SIG-M5 (cell line): ENCODE data around the gene UQCC2.

Experiments used
- DNase-seq: peaks from one replicate; lab custom pipeline; 2025; lab: John Stamatoyannopoulos, UW

Gene UQCC2

DNA sequence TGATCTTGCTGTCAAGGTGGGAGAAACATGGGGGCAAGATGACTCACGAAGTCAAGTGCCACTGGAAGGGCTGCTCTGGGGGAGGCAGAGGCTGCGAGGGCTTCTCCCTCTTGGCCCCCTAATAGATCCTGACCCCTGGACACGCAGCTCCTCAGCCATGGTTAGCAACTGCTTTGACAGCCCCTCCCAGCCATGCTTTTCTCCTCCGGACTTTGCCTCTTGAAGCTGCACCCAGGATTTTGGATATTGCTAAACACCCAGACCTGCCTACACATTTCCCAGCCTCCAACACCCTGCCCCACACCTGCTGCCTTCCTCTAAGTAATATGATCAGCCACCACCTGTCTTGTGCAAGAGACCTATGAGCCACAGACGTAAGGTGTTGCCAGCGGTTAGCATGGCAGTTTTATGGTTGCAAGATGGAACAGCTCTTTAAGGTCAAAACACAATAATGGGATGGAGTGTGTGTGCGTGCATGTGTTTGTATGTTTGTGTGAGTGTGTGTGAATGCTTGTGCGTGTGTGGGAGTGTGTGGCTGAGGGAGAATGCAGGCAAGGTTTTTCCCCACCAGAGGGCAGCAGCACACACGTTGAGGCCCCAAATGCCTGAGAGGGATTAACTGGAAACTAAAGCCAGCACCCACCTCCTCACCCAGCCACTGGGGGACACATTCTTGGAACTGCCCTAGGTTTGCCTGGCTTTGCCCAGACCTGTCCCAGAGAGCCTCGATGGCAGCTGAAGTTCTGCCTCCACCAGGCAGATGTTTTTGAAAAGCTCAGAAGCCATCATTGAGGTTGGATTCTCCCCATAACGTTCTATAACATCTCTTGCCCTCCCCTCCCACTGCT, 32.7 kb upstream of the UQCC2 start:
- no peak for DNase-seq

DNA sequence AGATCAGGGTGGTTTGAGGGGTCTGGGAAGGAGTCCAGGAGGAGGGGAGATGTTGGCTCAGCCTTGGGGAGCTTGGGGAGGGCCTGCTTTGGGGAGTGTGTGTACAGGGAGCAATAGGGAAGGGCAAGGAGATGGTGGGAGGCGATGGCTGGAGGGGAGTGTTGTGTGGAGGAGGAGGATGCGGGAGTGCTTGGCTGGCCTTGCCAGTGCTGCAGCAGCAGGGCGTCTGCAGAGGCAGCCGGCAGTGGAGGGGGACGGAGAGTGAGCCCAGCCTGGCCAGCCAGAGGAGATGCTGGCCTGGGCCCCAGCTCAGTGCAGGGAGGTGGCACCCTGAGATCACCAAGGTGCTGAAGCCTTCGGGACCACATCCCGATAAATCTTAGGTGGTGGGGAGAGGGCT, 31.3 kb upstream of the UQCC2 start:
- no peak for DNase-seq

DNA sequence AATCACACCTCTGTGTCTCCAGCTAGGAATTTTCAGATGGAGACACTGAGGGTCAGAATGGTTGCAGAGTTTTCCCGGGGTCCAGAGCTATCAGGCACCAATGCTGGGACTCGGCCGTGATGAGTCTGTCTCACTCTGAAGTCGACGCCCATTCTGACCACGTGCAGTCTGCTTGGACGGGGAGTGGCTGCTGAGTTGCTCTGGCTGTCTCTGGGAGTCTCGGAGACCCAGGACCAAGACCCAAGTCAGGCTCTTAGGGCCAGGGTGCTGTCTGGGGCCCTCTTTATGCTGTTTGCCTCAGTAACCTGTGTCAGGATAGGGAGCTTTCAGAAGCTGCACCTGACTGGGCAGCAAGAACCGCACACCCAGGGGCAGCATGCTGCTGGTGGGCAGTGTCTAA, 30.6 kb upstream of the UQCC2 start:
- no peak for DNase-seq

DNA sequence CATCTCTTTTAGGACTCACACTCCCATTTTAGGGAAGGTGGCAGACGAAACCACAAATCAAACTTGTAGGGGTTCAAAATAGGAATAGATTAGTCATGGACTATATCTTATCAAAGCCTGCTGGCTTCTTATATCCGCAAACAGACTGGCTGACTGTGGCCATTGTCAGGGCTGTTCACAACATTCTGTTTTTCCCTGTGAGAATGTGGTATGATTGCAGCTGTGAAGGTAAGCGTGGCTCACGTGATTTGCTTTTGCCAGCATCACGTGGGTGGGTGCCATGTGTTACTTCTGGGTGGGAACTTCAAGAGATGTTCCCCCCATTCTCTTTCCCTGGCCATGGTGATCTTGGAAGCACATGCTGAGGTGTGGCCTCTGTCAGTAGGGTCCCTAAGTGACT, 29.3 kb upstream of the UQCC2 start:
- no peak for DNase-seq

DNA sequence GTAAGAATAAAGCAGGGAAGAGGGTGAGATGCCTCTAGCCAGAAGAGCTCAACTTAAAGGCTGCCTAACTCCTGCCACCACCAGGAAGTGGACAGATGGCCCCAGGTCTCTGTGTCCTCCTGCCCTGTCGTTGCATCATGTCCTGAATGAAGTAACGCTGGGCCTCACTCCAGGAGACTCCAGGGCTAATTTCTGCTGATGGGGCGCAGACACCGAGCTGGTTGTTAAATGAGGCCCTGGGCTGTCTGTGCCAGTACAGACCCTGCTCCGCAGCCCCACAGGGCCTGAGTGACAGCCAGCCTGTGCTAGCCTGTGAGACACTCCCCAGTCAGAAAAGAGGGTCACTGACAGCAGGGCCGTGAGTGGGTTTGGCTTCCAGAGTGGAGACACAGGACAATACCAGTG, 28.7 kb upstream of the UQCC2 start:
- no peak for DNase-seq

DNA sequence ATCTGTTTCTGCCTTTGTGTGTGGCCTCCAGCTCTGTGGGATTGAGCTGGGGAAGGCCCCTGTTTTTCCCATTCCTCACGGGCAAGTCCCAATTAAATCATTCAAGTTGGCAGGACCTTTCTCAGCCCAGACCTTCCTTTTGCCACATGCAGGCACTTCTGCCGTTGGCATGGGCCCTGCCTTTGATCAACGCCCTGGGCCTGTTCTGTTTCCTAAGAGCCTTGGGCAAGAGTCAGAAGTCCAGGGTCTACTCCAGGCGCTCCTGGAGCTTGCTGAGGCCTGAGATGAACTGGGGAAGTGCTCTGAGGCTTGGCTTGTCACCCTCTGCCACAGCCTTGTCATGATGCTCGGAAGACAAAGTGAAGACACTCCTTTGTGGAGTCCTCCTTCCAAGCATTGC, 28.1 kb upstream of the UQCC2 start:
- DNase-seq: no peak

DNA sequence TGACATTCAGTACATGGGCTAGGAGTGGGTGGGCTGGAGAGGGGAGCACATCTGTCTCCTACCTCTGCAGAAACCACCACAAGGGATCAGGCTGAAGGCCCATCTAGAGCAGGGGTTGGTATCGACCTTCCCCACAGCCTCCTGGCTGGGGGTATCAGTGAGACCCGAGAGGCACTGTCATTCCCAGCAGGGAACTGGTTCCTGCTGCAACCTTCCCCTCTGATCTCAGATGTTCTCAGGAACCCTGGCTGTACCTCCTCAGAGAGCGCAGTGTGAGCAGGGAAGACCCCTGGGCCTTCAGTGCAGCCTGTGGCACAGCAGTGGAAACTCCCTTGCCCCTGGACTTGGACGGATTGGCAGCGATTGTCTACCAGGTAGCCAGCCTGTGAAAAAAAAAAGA, 27.4 kb upstream of the UQCC2 start:
- DNase-seq: no peak

DNA sequence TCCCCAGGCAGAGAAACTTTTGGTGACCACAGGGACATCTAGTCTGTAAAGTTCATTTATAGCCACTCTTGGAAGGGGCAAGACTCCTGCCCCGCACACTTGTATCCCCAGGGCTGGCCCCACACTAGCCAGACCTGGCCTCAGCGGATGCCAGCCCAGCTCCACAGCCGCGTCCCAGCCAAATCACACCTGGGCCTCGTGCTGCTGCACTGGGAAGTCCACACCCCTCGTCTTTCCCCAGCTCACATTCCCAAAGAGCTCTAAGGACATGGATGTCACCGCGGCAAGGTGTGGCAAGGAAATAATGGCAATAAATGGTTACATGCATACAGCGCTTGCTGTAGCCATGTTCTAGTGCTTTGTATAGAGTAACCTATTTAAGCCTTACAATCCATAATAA, 26.7 kb upstream of the UQCC2 start:
- no peak for DNase-seq

DNA sequence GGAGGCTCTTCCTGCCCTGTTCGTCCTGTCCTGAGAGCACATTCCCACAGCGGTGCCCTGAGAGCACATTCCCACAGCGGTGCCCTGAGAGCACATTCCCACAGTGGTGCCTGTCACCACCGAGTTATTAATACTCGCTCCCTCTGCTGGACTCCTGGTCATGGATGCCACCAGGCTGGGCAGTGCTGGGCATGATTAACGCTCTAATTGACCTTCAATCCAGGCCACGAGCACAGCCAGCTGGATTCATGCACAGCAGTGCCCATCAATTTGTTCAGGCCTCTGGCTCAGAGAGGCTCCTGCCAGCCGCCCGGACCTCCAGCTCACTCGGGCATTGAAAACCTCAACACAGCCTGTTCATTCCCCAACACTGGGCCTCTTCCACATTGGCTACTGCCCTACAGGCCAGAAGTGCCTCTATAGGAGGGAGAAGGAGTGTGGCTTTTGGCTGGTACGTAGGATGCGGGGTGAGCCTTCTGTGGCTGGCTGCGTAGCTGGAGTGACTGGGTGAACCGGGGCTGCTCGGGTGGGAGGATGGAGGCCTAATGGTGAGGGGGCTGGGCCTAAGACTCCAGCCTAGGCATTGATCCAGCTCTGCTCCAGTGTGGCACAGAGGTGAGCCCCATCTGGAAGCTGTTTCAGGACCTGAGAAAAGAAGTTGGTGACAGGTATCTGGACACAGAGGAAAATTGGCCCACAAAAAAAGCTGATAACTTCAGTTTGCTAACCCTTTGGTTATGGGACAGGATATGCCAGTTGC, 25.9 kb upstream of the UQCC2 start:
- no peak for DNase-seq

DNA sequence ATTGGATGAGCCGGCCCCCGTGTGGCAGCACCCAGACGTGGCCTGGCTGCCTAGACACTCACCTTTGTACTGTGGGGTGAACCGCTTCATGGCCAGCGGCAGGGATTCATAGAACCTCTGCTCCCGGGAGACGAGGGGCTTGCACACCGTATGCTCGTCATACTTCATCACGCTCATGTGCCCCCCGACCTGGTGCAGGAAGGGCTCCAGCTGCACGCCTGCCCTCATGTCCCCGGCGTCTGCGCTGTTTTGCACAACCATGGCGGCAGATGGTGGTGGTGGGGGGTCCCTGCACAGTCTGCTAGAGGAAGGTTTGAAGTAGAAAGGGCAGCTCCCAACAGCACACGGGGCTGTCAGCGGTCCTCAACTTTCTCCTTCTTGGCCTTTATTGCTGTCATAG, 23.7 kb upstream of the UQCC2 start:
- no peak for DNase-seq

DNA sequence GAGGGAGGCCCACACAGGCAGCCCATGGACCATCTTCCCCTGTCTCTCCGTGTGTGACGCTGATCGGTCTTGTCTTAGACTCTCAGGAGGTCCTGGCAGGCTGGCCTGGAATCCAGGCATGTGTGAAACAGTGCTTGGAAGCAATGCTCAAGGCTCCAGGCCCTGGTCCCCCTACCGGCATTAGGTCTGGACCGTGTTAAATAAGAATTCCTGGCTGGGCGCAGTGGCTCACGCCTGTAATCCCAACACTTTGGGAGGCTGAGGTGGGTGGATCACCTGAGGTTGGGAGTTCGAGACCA, 22.2 kb upstream of the UQCC2 start:
- no peak for DNase-seq

DNA sequence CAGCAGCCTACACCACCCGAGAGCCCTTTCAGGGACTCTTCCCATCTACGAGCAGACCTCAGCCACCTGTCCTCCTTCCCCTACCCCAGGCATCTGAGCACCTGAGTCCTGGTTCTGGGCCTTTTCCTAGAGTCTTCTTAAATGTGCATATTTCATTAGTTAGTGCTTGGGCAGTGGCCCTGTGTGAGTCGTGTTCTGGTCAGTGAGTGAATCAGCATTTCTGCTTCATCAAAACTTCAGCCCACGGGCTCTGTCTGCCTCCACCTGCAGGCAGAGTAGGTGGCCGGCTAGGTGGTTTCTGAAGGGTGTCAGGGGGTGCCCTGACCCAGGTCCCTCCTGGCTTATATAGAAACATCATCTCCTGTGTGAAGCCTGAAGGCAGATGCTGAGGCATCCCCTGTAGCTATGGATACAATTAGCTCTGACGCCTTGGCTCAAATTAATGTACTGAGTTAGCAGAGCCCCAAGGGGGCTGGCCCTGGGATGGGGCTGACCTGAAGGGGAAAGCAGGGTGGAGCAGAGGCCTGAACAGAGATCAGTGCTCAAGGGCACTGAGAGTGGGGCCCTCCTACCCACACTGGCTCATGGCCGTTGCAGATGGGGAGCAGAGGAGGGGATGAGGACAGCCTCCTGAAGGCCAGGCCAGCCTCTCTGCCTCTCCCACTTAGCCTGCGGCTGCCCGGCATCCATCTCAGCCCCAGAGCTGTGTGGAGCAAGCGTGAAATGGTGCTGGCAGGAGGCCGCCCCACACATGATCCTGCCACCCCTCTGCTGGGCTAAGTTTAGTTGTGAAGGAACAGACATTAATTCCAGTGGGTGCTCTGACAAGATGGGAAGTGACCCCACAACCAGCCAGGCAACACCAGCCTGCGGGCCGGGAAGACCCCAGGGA, 21.6 kb upstream of the UQCC2 start:
- no peak for DNase-seq

DNA sequence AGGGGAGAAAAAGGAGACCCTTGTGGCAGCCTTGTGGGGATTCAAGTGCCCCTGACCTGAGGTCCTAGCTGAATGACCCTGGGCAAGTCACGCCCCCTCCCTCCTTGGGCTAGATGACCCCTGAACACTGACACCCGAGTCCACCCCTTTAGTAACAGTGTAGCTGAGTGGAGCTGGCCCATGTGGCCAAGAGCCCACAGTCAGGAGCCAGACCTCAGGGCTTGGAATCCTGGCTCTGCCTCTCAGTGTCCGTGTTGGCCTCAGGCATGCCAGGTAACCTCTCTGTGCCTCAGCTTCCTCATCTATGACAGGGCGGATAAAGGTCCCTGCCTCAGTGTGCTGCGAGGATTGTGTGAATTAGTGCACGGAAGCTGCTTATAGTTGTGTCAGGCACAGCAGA, 20.9 kb upstream of the UQCC2 start:
- DNase-seq: no peak

DNA sequence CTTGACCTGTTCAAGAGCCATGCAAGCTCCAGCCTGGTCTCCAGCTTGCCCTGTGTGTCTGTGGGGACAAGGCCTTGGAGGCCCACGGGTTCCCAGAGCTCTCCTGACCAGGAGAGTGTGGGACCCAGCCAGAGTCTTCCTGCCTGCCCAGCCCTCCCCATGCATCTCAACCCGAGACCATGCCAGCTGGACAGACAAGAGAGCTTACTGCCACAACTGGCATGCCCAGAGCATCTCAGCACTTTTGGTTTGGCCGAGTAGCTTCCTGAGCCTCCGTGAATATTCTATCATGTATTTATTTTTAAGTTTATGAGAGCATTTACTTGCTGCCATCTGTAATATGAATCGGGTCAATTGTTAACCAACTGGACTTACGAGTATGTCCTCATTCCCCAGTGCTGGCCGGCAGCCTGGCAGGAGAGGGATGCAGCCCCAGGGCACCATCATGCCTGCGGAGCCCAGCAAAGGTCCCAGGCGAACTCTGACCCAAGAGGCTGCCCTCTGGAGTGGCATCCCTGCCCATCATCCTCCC, 20.3 kb upstream of the UQCC2 start:
- no peak for DNase-seq

DNA sequence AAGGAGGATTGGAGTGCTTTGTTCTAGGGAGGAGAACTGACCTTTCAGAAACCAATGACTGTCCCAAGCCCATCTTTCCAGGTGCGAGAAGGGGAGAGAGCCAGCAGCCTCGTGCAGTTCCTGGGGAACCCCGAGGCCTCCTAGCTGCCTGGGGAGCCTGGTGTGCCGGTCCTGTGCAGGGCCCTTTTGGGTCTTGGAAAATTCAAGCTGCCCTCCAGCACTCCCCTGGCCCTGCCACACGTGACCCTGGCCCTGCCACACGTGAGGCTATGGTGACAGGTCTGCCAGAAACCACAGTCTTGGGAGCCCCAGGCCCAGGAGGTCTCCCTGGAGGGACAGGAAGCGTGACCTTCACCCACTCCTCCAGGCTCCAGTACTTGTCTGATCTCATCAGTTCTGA, 19.5 kb upstream of the UQCC2 start:
- no peak for DNase-seq

DNA sequence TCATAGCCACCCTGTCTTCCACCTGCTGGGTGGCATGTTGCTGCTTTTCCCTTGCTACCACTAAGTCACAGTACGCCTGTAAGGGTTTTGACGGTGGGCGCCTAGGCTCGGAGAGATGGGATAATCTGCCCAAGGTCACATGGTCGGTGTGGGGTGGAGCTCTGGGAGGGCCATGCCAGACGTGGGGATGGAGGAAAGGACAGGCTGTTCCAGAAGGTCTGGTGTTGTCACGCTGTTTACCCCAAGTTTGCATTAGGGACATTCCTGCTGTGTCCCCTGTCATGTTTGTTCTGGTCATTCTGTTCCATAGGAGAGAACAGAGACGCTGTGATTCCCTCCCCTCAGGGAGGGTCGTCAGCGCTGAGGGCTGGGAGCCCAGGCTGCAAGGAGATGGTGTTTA, 19.1 kb upstream of the UQCC2 start:
- no peak for DNase-seq

DNA sequence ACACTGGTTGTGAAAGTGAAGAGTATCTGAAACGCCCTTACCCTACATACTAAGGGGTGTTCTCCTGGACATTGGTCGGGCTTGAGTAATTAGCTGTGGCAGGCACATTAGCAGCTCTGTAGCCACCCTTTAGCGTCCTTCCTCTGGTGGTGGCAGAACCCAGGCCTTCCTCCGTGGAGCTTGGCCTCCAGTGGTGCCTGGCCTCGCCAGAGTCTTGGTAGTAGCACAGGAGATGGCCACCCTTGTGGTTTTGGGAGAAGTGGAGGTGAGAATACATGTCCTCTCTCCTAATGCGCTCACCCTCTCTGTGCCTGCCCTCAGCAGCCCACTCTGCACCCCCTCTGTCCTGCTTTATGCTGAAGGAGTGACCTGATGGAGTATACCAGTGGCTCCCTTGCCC, 17.6 kb upstream of the UQCC2 start:
- no peak for DNase-seq

DNA sequence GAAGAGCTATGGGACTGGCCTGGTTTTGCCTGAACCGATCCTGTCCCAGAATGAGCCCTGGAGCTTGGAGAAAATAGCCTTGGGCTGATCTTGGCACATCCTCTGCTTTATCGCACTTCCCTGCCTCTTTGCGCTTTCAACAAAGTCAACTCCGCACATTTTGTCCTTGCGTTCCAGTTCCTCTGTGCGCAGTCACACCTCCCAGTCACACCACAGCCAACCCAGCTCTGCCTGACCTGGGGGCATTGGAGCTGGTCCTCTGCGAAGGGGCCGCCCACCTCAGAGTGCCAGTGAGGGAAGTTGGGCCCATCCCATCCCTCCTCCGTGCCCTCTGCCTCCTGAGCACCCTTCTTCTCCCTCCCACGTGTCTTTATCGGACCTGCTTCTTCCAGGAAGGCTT, 16.9 kb upstream of the UQCC2 start:
- DNase-seq: no peak

DNA sequence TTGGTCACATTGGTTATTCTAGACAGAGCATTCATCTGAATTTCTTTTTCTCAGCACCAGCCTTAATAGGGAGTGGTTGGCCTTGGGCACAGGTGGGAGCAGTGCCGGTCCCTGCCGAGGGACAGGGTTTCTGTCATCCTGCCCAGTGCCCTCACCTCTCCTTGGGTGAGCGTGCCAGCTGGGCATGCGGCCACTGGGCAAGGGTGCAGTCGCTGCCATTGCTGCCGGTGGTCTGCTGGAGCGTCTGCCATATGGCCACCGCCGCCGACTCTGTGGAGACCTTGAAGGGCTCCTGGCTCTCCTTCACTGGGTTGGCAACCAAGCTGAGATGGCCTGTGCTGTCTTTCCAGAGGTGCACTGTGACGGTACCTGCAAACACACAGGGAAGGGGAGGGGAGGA, 16.4 kb upstream of the UQCC2 start:
- DNase-seq: no peak

DNA sequence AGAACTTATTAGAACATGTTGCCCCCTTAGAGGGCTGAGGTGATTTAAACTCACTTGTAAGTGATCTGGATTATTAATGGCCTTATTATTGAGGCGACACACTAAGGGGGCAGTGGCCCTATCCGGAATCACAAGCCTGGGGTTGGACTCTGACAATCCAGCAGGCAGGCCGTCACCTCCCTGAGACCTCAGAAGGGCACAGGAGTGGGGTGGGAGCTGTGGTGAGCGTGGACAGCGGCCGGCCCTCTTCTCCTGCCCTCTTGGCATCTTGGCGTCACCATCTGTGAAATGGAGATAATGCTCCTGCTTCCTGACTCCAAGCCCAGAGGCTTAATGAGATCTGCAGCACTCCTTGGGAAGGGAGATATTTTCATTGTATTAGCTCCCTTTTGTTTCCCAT, 15.6 kb upstream of the UQCC2 start:
- DNase-seq: no peak

DNA sequence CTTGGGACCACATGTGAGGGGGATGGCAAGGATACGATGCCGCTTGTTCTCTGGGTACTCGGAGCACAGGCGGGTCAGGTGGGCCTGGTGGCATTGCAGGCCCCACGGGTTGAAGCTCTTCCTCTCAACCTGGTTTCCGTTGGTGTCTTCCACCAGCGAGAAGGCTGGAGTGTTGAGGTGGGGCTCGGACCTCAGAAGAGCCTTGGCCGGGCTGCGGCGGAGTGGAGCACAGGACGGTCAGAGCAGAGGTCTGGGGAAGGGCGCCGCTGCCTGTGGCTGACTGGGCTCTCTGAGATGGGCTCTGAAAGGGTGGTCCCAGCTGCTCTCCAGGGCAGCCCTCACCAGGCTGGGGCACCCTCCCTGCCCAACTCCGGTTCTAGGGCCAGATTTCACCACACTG, 15.2 kb upstream of the UQCC2 start:
- DNase-seq: no peak

DNA sequence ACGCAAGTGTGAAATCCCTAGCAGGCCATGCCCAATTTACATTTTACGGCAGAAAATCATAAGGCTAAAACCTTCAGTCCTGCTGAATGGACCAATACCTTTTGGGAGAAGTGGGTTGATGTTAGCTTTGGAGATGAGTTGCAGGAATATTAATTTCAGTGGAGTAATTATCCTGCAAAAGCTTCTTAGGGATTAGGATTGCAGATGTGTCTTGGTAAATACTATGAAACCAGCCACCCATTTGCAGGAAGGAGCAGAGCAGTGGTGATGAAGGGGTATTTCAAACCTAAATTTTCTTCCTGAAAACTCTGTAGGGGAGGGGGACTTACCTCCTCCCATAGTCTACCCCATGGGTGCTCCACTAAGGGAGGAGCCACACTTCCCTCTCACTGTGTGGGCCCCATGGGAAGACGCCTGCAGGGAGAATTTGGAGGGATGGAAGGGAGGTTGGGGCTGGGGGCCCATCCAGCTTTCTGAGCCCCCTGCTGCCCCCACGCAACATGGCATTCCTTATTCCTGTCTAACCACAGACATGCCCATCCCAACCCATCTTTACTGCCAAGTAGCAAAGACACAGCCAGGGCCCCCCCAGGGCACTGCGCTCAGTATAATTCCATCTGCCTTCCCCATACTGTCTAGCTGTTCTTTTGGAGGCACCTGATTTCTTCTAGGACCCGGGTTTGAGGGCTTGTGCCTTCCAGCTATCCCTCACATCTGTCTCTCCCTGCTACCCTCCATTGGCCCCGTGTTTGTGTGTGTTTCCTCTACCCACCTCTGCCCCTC, 14.6 kb upstream of the UQCC2 start:
- no peak for DNase-seq
